Cardiac muscle cell (in vitro differentiated cells and primary cell): ENCODE data around the gene MIPOL1. TPM values are rescaled to one million over a fixed set of nuclear protein-coding genes. Genes with fewer than 3 reads are reported as not detected.

Source experiments
- DNase-seq, 2 donors: peaks; one replicate each; pipeline versions ENCODE4 v3.0.0 to v3.0.0-alpha.2; 2010 to 2017; ENCODE audit warnings: low read depth in 1 of 2, low spot score in 1 of 2
- H3K27ac ChIP-seq: fragments of 200-600 bp; sonication (generic); 2 replicates; pipeline ENCODE4 v1.5.1; 2016
- H3K27me3 ChIP-seq: fragments of 200-600 bp; sonication (generic); 2 replicates; pipeline ENCODE4 v1.6.0; 2016; ENCODE audit warnings: control low read depth
- H3K36me3 ChIP-seq: fragments of 200-600 bp; sonication (generic); 2 replicates; pipeline ENCODE4 v1.5.1; 2016; ENCODE audit warnings: control low read depth
- H3K4me1 ChIP-seq: fragments of 200-600 bp; sonication (generic); 2 replicates; pipeline ENCODE4 v1.8.1; 2017; ENCODE audit warnings: low read depth, mild to moderate bottlenecking, mixed run types
- H3K4me3 ChIP-seq: fragments of 200-600 bp; sonication (generic); 2 replicates; pipeline ENCODE4 v1.5.1; 2016; ENCODE audit warnings: mild to moderate bottlenecking
- H3K9me3 ChIP-seq: fragments of 200-600 bp; sonication (generic); 2 replicates; pipeline ENCODE4 v1.5.1; 2017; ENCODE audit warnings: low read depth, mild to moderate bottlenecking, control low read depth
- CTCF ChIP-seq: IDR thresholded peaks from 2 replicates; pipeline ENCODE4 v1.5.1; 2012; ENCODE audit warnings: low read depth, mild to moderate bottlenecking, low read length
- polyA plus RNA-seq: library from polyadenylated mRNA; unstranded; fragments of >200 nt; fragmentation: Nextera tagmentation; extraction: Ambion mirVana; gene quantifications from 2 replicates; pipeline ENCODE4 v1.2.1, GENCODE V29; 2016
- total RNA-seq: library from RNA; depleted of rRNA; stranded (reverse); fragments of >200 nt; gene quantifications from 2 replicates; pipeline ENCODE4 v1.2.3, GENCODE V29; 2016

Gene MIPOL1
- total and polyA plus RNA-seq, 2 experiments from 2014 or later, result 7.3 to 8.4 TPM

DNA sequence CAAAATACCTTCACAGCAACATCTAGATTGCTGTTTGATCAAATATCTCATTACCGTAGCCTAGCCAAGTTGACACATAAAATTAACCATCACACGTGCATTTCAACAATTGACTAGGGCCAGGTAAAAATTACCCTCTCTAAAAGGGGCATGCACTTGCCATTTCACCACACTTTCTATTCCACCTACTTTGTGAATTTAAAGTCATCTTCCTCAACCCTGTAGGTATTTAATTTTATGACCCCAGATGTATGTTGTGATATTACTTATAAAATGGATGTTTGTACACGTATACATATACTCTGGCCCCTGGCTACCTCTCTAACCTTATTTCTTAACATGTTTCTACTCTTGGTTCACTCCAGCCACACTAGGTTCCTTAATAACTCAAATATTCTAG lies 237.1 kb downstream of the MIPOL1 start:
- H3K9me3 ChIP-seq, result no peaks in the 10 kb centered on the region
- H3K36me3 ChIP-seq, result no peaks in the 10 kb centered on the region
- no peaks in the 10 kb centered on the region for H3K27me3 ChIP-seq
- DNase-seq, result no peak
- H3K27ac ChIP-seq, result no peak overlapping the region
- H3K4me1 ChIP-seq, result no peaks in the 10 kb centered on the region
- H3K4me3 ChIP-seq, result no peak overlapping the region
- TF ChIP-seq CTCF, result no peak

DNA sequence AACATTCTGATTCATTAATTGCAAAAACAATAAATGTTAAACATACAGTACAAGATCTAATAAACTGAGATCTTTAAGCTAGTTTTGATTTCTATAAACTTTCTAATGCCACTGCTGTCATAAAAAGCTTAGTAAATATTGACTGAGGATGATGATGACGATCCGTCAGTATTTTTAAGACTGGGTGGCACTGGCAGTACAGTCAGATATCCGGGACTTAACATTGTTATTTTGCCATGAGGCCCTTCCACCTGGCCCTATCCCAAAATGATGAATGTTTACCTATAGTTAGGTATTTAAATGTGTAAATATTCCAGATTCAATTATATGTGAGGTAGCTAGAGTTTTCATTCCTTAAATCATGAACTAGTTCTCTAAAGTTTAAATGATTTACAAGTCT lies 238.8 kb downstream of the MIPOL1 start:
- Histone ChIP-seq H3K27ac (no peak overlapping the region), H3K36me3 (no peaks in the 10 kb centered on the region), H3K27me3 (no peaks in the 10 kb centered on the region), H3K4me3 (no peak overlapping the region), H3K9me3 (no peaks in the 10 kb centered on the region), H3K4me1 (no peaks in the 10 kb centered on the region)
- DNase-seq, result no peak
- TF ChIP-seq CTCF, result no peak

DNA sequence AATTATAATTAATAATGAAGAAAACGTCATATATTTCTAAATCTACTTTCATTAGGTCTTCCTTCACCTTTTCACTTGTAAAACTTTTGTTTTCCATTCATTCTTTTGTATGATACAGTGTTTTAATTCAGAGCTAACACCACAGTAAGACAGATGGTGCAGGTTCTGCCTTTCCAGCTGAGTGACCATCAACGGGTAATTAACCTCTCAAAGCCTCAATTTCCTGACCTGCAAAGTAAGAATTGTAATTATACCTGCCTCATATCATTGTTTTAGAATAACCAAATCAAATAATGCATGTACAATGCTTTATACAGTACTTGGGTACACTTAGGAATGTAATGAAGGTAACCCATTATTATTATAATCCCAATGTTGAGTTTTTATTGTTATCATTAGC lies 239.8 kb downstream of the MIPOL1 start:
- Histone ChIP-seq H3K4me3 (no peak overlapping the region), H3K9me3 (no peaks in the 10 kb centered on the region), H3K27me3 (no peaks in the 10 kb centered on the region), H3K36me3 (no peaks in the 10 kb centered on the region), H3K27ac (no peak overlapping the region), H3K4me1 (no peaks in the 10 kb centered on the region)
- DNase-seq, result no peak
- no peak for TF ChIP-seq CTCF

- Histone ChIP-seq H3K4me1 (no peaks in the 10 kb centered on the region), H3K9me3 (no peaks in the 10 kb centered on the region), H3K27me3 (no peaks in the 10 kb centered on the region), H3K27ac (no peak overlapping the region), H3K36me3 (no peaks in the 10 kb centered on the region), H3K4me3 (no peak overlapping the region)
- TF ChIP-seq CTCF, result no peak
- DNase-seq, result no peak
Measured at GRCh38 chr14:37438444-37438843, 240.7 kb downstream of the MIPOL1 start.

GRCh38 chr14:37443461-37443860 lies 245.7 kb downstream of the MIPOL1 start:
- TF ChIP-seq CTCF, result no peak
- no peaks in the 10 kb centered on the region for H3K4me1 ChIP-seq
- H3K9me3 ChIP-seq, result no peaks in the 10 kb centered on the region
- H3K27me3 ChIP-seq, result no peaks in the 10 kb centered on the region
- no peak overlapping the region for H3K4me3 ChIP-seq
- peak in 1 of 2 donors; percentile 3 for DNase-seq
- H3K36me3 ChIP-seq, result no peaks in the 10 kb centered on the region
- no peak overlapping the region for H3K27ac ChIP-seq

GRCh38 chr14:37447883-37448391 lies 250.2 kb downstream of the MIPOL1 start:
- H3K27me3 ChIP-seq, result no peaks in the 10 kb centered on the region
- H3K4me1 ChIP-seq, result no peaks in the 10 kb centered on the region
- no peak overlapping the region for H3K27ac ChIP-seq
- no peak for DNase-seq
- no peak overlapping the region for H3K4me3 ChIP-seq
- no peak for TF ChIP-seq CTCF
- no peaks in the 10 kb centered on the region for H3K9me3 ChIP-seq
- H3K36me3 ChIP-seq, result no peaks in the 10 kb centered on the region
